K562 (cell line): ENCODE measurements around the gene TMEM252. TPM values are rescaled to one million over a fixed set of nuclear protein-coding genes. Genes with fewer than 3 reads are reported as not detected.

Experiments used
- ATAC-seq: fragments of 200-7000 bp; cut with Tn5 transposase; 3 replicates; pipeline ENCODE4 v1.9.1; 2020; ENCODE audit warnings: moderate library complexity
- BruUV-seq: library from RNA; stranded (reverse); fragments of 400-500 nt; replicated peaks from 2 replicates; lab custom pipeline; 2021; lab: Mats Ljungman, UMichigan
- CTCF ChIA-PET: fragments of 300-600 bp; formaldehyde crosslinking; extraction: SDS; loops from one replicate; lab custom pipeline; 2021; ENCODE audit warnings: low intra/inter-chr PET ratio; lab: Yijun Ruan, JAX
- POLR2A ChIA-PET: fragments of 300-600, 350-650 bp; sonication (Branson Sonifier 250); formaldehyde crosslinking; extraction: SDS; loops from one replicate; lab custom pipeline; 2021; ENCODE audit warnings: antibody characterized with exemption, inconsistent platforms; lab: Yijun Ruan, JAX
- DNase-seq, 4 experiments: peaks; one replicate each; pipeline versions ENCODE4 v3.0.0 to v3.0.0-alpha.2; 2011 to 2018; ENCODE audit warnings: low spot score in 3 of 4, mixed read lengths in 3 of 4; ENCODE audit errors: extremely low read depth in 1 of 4
- FAIRE-seq: peaks from 2 replicates; lab custom pipeline; 2011; peaks lifted over from hg19 to GRCh38; lab: Jason Lieb, UNC
- H2AFZ ChIP-seq: 2 replicates; pipeline ENCODE4 v1.6.0; 2011; ENCODE audit warnings: low read depth, low read length, control low read depth, inconsistent platforms
- H3K27ac ChIP-seq: fragments of 200-600 bp; 3 replicates; pipeline ENCODE4 v1.8.0; 2011; ENCODE audit warnings: low read depth, mild to moderate bottlenecking, control low read depth, inconsistent platforms, low read length, moderate library complexity, mixed read lengths; ENCODE audit errors: extremely low read depth
- H3K27me3 ChIP-seq, 2 experiments: fragments of 300-600 bp in 1 of 2; 2 replicates in 1 of 2; 3 replicates in 1 of 2; pipeline versions ENCODE4 v1.6.0 to v1.8.0; 2011; ENCODE audit warnings: inconsistent platforms in 2 of 2, low read length in 2 of 2, mild to moderate bottlenecking in 1 of 2, mixed read lengths in 1 of 2, moderate library complexity in 1 of 2; ENCODE audit not compliant: control insufficient read depth in 2 of 2, insufficient read depth in 2 of 2
- H3K36me3 ChIP-seq: fragments of 300-600 bp; 3 replicates; pipeline ENCODE4 v1.8.0; 2011; ENCODE audit warnings: mild to moderate bottlenecking, low read length, inconsistent platforms; ENCODE audit not compliant: control insufficient read depth, insufficient read depth
- H3K4me1 ChIP-seq, 2 experiments: fragments of 200-600 bp in 1 of 2; replicated peaks in 1 of 2; 2 replicates in 1 of 2; 3 replicates in 1 of 2; pipeline versions ENCODE4 v1.5.1 to v1.8.0; 2011; ENCODE audit warnings: inconsistent platforms in 2 of 2, low read length in 2 of 2, mild to moderate bottlenecking in 1 of 2, mixed read lengths in 1 of 2, moderate library complexity in 1 of 2; ENCODE audit not compliant: control insufficient read depth in 2 of 2, insufficient read depth in 2 of 2
- H3K4me2 ChIP-seq: 2 replicates; pipeline ENCODE4 v1.6.1; 2011; ENCODE audit warnings: low read length, control low read depth, inconsistent platforms, mixed read lengths; ENCODE audit not compliant: insufficient read depth
- H3K4me3 ChIP-seq: fragments of 200-600 bp; sonication (generic), shearing (Covaris generic); 2 replicates; pipeline ENCODE4 v1.5.1; 2016; ENCODE audit warnings: control low read depth, inconsistent platforms
- H3K79me2 ChIP-seq: fragments of 200-600 bp; 3 replicates; pipeline ENCODE4 v1.8.0; 2011; ENCODE audit warnings: low read length, inconsistent platforms; ENCODE audit not compliant: control insufficient read depth, insufficient read depth
- H3K9ac ChIP-seq, 2 experiments: 2 replicates each; pipeline versions ENCODE4 v1.6.0 to v1.6.1; 2011; ENCODE audit warnings: low read depth in 2 of 2, low read length in 2 of 2, control low read depth in 1 of 2, inconsistent platforms in 1 of 2, mild to moderate bottlenecking in 1 of 2, mixed read lengths in 1 of 2; ENCODE audit not compliant: insufficient read depth in 1 of 2
- H3K9me1 ChIP-seq: one replicate; pipeline ENCODE4 v1.6.0; 2011; ENCODE audit warnings: inconsistent platforms, mild to moderate bottlenecking, low read length, moderate library complexity; ENCODE audit not compliant: control insufficient read depth, insufficient read depth
- H3K9me3 ChIP-seq: replicated peaks from 2 replicates; pipeline ENCODE4 v1.5.1; 2011; ENCODE audit warnings: low read depth, low read length, inconsistent platforms; ENCODE audit not compliant: control insufficient read depth, insufficient read depth
- H4K20me1 ChIP-seq: replicated peaks from 2 replicates; pipeline ENCODE4 v1.6.1; 2011; ENCODE audit warnings: low read length, inconsistent platforms, mixed read lengths; ENCODE audit not compliant: control insufficient read depth, insufficient read depth
- EGR1 ChIP-seq: fragments of 450-650 bp; conservative IDR thresholded peaks from 2 replicates; pipeline ENCODE4 v1.6.1; 2017; ENCODE audit warnings: mild to moderate bottlenecking
- FOXP1 ChIP-seq: sonication (generic); formaldehyde crosslinking; IDR thresholded peaks from 2 replicates; pipeline ENCODE4 v1.8.0; 2022; ENCODE audit warnings: mild to moderate bottlenecking, missing genetic modification reagents
- GATAD2A ChIP-seq: fragments of 450-650 bp; IDR thresholded peaks from 2 replicates; pipeline ENCODE4 v1.6.1; 2017
- HNRNPLL ChIP-seq: fragments of 200-400 bp; formaldehyde crosslinking; IDR thresholded peaks from 2 replicates; pipeline ENCODE4 v1.6.1; 2017; ENCODE audit warnings: low read length, low read depth, mild to moderate bottlenecking; ENCODE audit not compliant: poor library complexity, severe bottlenecking
- IFI16 ChIP-seq: fragments of 250-450 bp; sonication (Bioruptor Pico); IDR thresholded peaks from 2 replicates; pipeline ENCODE4 v2.1.2; 2022; ENCODE audit warnings: mild to moderate bottlenecking, inconsistent platforms
- MCM7 ChIP-seq, 2 experiments: fragments of 450-650 bp; IDR thresholded peaks; 2 replicates each; pipeline ENCODE4 v1.6.1; 2016 to 2018
- POLR2H ChIP-seq: IDR thresholded peaks from 2 replicates; pipeline ENCODE4 v1.6.1; 2016; ENCODE audit warnings: missing genetic modification characterization, low read depth, mild to moderate bottlenecking, control low read depth, missing compliant biosample characterization, moderate library complexity
- ZNF699 ChIP-seq: fragments of 250-450 bp; sonication (Bioruptor Pico); IDR thresholded peaks from 2 replicates; pipeline ENCODE4 v1.8.0; 2021; ENCODE audit warnings: mild to moderate bottlenecking, moderate library complexity; ENCODE audit not compliant: insufficient replicate concordance
- WGBS: fragments of 100-300 bp; shearing (Covaris generic); methylation state at CpG from one replicate; pipeline ENCODE4 v1.1.6; 2016; ENCODE audit warnings: low coverage, mixed read lengths; ENCODE audit not compliant: insufficient coverage; ENCODE audit errors: missing lambda C conversion rate; 5-methylcytosine and 5-hydroxymethylcytosine counted together
- in situ Hi-C: fragments of 300-500 bp; cut with MboI; formaldehyde crosslinking; loops from 4 replicates; pipeline ENCODE4 v1.15.0; 2018; ENCODE audit warnings: inconsistent platforms, mixed read lengths
- intact Hi-C: fragments of 100-400 bp; cut with micrococcal nuclease; formaldehyde crosslinking; loops from 2 replicates; pipeline ENCODE4 v1.14.2; 2022
- polyA plus RNA-seq, 8 experiments: library from polyadenylated mRNA; depleted of rRNA in 4 of 8; stranded (reverse) in 5 of 8; unstranded in 3 of 8; fragments of >200 nt; fragmentation: Nextera tagmentation in 2 of 8; fragmentation: Illumina TruSeq in 1 of 8; extraction: Ambion mirVana in 2 of 8; extraction: Trizol in 1 of 8; gene quantifications; 2 replicates each; pipeline versions ENCODE4 v1.2.1 to v1.2.3, GENCODE V29; 2011 to 2014; ENCODE audit warnings: inconsistent platforms in 1 of 8, missing spikeins in 1 of 8
- total RNA-seq, 7 experiments: library from RNA; depleted of rRNA in 6 of 7; stranded (reverse); fragments of >200 nt in 6 of 7; fragmentation: Illumina TruSeq in 2 of 7; extraction: Trizol in 2 of 7; gene quantifications; 2 replicates each; pipeline versions ENCODE4 v1.2.1 to v1.2.3, GENCODE V29; 2011 to 2021; ENCODE audit warnings: low replicate concordance in 1 of 7
- TF ChIP-seq, protein P1 (sequence below), 2 experiments: IDR thresholded peaks; 2 replicates each; pipeline ENCODE4 v1.6.1; 2011; ENCODE audit warnings: borderline replicate concordance in 1 of 2, control low read depth in 1 of 2, low read depth in 1 of 2, low read length in 1 of 2, mild to moderate bottlenecking in 1 of 2, mixed read lengths in 1 of 2, moderate library complexity in 1 of 2; ENCODE audit not compliant: insufficient read depth in 1 of 2, insufficient read length in 1 of 2, poor library complexity in 1 of 2, severe bottlenecking in 1 of 2; ENCODE audit errors: extremely low read depth in 1 of 2
- TF ChIP-seq, protein P2 (sequence below): sonication (generic); formaldehyde crosslinking; IDR thresholded peaks from 2 replicates; pipeline ENCODE4 v1.8.0; 2022; ENCODE audit warnings: missing genetic modification reagents, mild to moderate bottlenecking, borderline replicate concordance
- TF ChIP-seq, protein P3 (sequence below), 2 experiments: fragments of 200-800 bp in 1 of 2; sonication (Bioruptor generic) in 1 of 2; sonication (generic) in 1 of 2; formaldehyde crosslinking in 1 of 2; IDR thresholded peaks in 1 of 2; conservative IDR thresholded peaks in 1 of 2; 2 replicates each; pipeline versions ENCODE4 v1.5.0 to v1.6.1; 2016 to 2020; ENCODE audit warnings: missing compliant biosample characterization in 1 of 2, missing genetic modification characterization in 1 of 2, missing genetic modification reagents in 1 of 2
- TF ChIP-seq, protein P4 (sequence below): fragments of 450-650 bp; IDR thresholded peaks from 2 replicates; pipeline ENCODE4 v1.6.1; 2016; ENCODE audit warnings: borderline replicate concordance

Gene TMEM252
- total and polyA plus RNA-seq, 9 of the 15 experiments (the other 6 are each of a cell fraction or from before 2014, with no cell fraction given) = not detected

DNA sequence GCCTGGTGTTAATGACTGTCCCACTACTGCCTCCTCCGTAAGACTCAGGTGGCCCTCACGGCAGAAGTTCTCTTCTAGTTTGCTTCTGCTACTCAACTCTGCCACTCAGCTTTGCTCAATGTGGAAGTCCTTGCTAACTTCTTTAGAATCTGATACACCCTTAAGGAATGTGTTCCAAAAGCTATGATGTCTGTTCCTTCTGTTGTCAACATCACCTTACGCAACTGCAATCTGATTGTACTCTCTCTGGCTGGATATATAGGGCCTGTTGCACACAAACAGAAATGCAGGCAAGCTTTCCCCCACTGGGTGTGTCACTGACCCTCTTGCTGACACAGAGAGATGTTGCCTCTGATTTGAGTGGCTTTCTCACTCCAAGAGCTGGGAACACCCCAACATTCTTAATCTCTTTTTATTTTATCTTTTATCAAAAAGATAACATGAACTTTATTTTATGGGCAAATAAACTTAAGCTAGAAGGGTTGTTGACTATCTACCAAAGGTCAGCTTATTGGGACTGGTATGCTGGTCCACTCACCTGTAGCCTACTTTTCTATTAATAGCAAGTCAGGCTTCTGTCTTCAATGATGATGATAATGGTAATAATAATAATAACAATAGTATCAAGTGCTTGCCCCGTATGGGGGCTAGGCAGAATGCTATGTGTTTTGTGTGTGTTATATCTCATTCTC is 25.2 kb downstream of the TMEM252 start:
- H3K27me3 ChIP-seq = no peaks in the 10 kb centered on the region
- no peak overlapping the region for H3K4me3 ChIP-seq
- no peaks in the 10 kb centered on the region for H3K36me3 ChIP-seq
- intact Hi-C loops (no loop called here), in situ Hi-C loops (no loop called here)
- no peak overlapping the region for H3K27ac ChIP-seq
- FAIRE-seq (no peak), ATAC-seq (no peak), DNase-seq (no peak)
- H3K79me2 ChIP-seq = no peaks in the 10 kb centered on the region
- H3K9me3 ChIP-seq = no peaks in the 10 kb centered on the region
- ChIA-PET POLR2A (interaction anchor here (1.2 kb wide), 1 partner anchor 46 kb away, joined by 3 read pairs; no protein-coding TSS in a partner anchor), CTCF (no interaction called here)
- no peak overlapping the region for H3K4me2 ChIP-seq
- H3K4me1 ChIP-seq = no peaks in the 10 kb centered on the region
- no TSS peak for BruUV-seq
- no peak overlapping the region for H3K9ac ChIP-seq
- no peak overlapping the region for H2AFZ ChIP-seq
- no peaks in the 10 kb centered on the region for H3K9me1 ChIP-seq
- H4K20me1 ChIP-seq = no peaks in the 10 kb centered on the region
- WGBS = 7% methylated on average over 3 of the region's 4 CpGs
- TF ChIP-seq, protein P1, sequence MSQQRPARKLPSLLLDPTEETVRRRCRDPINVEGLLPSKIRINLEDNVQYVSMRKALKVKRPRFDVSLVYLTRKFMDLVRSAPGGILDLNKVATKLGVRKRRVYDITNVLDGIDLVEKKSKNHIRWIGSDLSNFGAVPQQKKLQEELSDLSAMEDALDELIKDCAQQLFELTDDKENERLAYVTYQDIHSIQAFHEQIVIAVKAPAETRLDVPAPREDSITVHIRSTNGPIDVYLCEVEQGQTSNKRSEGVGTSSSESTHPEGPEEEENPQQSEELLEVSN (IDR thresholded peaks at IDR 0.05; ENCODE audit: borderline replicate concordance in 1 of 2, extremely low read depth in 1 of 2, insufficient read depth in 1 of 2, insufficient read length in 1 of 2, low read depth in 1 of 2, low read length in 1 of 2, poor library complexity in 1 of 2, severe bottlenecking in 1 of 2) = no peak
- TF ChIP-seq, protein P2, sequence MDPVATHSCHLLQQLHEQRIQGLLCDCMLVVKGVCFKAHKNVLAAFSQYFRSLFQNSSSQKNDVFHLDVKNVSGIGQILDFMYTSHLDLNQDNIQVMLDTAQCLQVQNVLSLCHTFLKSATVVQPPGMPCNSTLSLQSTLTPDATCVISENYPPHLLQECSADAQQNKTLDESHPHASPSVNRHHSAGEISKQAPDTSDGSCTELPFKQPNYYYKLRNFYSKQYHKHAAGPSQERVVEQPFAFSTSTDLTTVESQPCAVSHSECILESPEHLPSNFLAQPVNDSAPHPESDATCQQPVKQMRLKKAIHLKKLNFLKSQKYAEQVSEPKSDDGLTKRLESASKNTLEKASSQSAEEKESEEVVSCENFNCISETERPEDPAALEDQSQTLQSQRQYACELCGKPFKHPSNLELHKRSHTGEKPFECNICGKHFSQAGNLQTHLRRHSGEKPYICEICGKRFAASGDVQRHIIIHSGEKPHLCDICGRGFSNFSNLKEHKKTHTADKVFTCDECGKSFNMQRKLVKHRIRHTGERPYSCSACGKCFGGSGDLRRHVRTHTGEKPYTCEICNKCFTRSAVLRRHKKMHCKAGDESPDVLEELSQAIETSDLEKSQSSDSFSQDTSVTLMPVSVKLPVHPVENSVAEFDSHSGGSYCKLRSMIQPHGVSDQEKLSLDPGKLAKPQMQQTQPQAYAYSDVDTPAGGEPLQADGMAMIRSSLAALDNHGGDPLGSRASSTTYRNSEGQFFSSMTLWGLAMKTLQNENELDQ (CRISPR knock-in tag) = no peak
- TF ChIP-seq GATAD2A (no peak), ZNF699 (no peak), POLR2H (no peak), MCM7 (IDR thresholded peaks at IDR 0.05) (no peak), HNRNPLL (no peak), FOXP1 (CRISPR knock-in tag) (no peak), EGR1 (no peak), IFI16 (CRISPR knock-in tag) (no peak)
- TF ChIP-seq, protein P3, sequence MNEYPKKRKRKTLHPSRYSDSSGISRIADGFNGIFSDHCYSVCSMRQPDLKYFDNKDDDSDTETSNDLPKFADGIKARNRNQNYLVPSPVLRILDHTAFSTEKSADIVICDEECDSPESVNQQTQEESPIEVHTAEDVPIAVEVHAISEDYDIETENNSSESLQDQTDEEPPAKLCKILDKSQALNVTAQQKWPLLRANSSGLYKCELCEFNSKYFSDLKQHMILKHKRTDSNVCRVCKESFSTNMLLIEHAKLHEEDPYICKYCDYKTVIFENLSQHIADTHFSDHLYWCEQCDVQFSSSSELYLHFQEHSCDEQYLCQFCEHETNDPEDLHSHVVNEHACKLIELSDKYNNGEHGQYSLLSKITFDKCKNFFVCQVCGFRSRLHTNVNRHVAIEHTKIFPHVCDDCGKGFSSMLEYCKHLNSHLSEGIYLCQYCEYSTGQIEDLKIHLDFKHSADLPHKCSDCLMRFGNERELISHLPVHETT (CRISPR knock-in tag; conservative IDR thresholded peaks at IDR 0.05 in 1 of 2, IDR thresholded peaks at IDR 0.05 in 1 of 2) = no peak
- TF ChIP-seq, protein P4, sequence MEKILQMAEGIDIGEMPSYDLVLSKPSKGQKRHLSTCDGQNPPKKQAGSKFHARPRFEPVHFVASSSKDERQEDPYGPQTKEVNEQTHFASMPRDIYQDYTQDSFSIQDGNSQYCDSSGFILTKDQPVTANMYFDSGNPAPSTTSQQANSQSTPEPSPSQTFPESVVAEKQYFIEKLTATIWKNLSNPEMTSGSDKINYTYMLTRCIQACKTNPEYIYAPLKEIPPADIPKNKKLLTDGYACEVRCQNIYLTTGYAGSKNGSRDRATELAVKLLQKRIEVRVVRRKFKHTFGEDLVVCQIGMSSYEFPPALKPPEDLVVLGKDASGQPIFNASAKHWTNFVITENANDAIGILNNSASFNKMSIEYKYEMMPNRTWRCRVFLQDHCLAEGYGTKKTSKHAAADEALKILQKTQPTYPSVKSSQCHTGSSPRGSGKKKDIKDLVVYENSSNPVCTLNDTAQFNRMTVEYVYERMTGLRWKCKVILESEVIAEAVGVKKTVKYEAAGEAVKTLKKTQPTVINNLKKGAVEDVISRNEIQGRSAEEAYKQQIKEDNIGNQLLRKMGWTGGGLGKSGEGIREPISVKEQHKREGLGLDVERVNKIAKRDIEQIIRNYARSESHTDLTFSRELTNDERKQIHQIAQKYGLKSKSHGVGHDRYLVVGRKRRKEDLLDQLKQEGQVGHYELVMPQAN = no peak
